GM19455 (cell line): ENCODE measurements around the gene CHTOP.

ENCODE experiments used
- ATAC-seq: cut with Tn5 transposase; IDR thresholded peaks from one replicate; pipeline ENCODE4 v1.9.1; 2021; ENCODE audit not compliant: unreplicated experiment

Gene CHTOP

GRCh38 chr1:153683854-153684253, 50.0 kb downstream of the CHTOP start:
- no peak for ATAC-seq

GRCh38 chr1:153684892-153685291, 51.0 kb downstream of the CHTOP start:
- no peak for ATAC-seq

GRCh38 chr1:153685544-153686340, 51.9 kb downstream of the CHTOP start:
- ATAC-seq: no peak

GRCh38 chr1:153687346-153688125, 53.7 kb downstream of the CHTOP start:
- ATAC-seq: no peak

GRCh38 chr1:153688276-153688675, 54.4 kb downstream of the CHTOP start:
- no peak for ATAC-seq

- ATAC-seq: no peak
Observed at GRCh38 chr1:153688736-153689328, 55.0 kb downstream of the CHTOP start.

- no peak for ATAC-seq
Observed at GRCh38 chr1:153693466-153693865, 59.6 kb downstream of the CHTOP start.
